ENCODE data around the gene SORCS2.

Gene SORCS2

GRCh38 chr4:7423391-7423790, 231.1 kb downstream of the SORCS2 start:
- DNase-seq (ENCODE audit: low spot score): no peak
- TF ChIP-seq CTCF (IDR thresholded peaks at IDR 0.05; ENCODE audit: extremely low read depth, missing control alignments): no peak

GRCh38 chr4:7423801-7424552, 231.6 kb downstream of the SORCS2 start:
- DNase-seq (ENCODE audit: low spot score): no peak
- no peak for TF ChIP-seq CTCF (IDR thresholded peaks at IDR 0.05; ENCODE audit: extremely low read depth, missing control alignments)

DNA sequence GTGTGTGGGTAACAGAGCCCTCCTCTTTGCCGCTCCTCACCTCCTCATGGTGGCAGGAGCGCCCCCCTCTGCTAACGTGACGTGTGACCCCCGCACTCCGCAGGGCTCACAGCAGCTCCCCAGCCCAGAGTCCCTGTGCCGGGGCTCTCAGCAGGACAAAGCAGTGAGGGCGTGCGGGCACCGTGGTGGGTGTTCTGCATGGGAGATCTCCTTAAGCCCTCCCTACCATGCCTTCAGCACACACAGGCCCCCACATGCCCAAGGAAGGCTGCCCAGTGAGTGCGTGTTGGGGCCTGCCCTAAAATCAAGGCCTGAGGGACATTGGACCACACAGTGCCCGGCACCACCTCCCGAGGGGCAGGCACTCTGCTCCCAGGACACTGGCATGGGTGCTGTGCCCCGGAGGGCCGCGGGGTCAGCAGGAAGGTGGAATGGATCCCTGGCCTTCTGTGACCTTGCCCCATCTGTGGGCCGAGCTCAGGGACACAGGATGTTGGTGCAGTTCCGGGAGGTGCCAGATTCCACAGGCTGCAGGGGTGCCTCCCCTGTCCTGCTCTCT, 232.3 kb downstream of the SORCS2 start:
- no peak for TF ChIP-seq CTCF (IDR thresholded peaks at IDR 0.05; ENCODE audit: extremely low read depth, missing control alignments)
- DNase-seq (ENCODE audit: low spot score): no peak

GRCh38 chr4:7425124-7425523, 232.8 kb downstream of the SORCS2 start:
- DNase-seq (ENCODE audit: low spot score): no peak
- no peak for TF ChIP-seq CTCF (IDR thresholded peaks at IDR 0.05; ENCODE audit: extremely low read depth, missing control alignments)

DNA sequence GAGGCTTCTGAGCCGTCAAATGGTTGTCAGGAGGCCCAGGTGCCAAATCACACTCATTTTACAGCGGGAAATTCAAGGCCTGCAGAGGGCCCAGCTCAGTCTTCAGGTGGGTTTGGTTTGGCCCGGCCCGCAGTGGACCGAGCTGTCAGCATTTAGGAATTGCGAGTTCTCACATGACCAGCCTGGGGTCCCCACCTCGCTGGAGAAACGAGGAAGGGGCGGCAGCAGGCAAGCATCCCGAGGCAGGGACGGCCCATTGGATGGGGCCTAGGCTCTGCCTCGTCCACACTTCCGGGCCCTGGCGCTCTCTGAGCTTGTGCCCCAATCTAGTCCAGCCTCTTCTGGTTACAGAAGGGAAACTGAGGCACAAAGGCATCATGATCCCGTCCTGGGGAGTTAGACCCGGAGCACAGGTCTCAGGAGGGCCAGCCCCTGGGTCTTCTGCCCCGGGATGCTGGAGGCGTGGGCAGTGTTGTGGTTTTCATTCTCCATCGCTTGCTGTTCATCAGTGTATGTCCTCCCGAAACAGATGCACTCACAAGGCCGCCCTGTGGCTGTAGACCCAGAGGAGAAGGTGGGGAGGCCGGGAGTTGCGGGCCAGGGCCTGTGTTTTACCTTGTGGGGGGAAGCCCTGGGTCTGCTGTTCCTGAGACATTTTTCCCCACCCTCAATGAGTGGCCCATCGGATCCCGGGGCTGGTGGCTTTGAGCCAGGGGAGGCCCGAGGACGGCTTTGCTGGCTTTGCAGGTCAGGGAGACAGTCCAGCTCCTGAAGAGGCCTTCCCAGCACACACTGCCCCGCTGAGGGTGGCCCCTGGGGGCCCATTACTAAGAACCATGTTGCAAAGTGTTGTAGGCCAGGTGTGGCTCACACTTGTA, 233.5 kb downstream of the SORCS2 start:
- DNase-seq (ENCODE audit: low spot score): no peak
- TF ChIP-seq CTCF (IDR thresholded peaks at IDR 0.05; ENCODE audit: extremely low read depth, missing control alignments): no peak

DNA sequence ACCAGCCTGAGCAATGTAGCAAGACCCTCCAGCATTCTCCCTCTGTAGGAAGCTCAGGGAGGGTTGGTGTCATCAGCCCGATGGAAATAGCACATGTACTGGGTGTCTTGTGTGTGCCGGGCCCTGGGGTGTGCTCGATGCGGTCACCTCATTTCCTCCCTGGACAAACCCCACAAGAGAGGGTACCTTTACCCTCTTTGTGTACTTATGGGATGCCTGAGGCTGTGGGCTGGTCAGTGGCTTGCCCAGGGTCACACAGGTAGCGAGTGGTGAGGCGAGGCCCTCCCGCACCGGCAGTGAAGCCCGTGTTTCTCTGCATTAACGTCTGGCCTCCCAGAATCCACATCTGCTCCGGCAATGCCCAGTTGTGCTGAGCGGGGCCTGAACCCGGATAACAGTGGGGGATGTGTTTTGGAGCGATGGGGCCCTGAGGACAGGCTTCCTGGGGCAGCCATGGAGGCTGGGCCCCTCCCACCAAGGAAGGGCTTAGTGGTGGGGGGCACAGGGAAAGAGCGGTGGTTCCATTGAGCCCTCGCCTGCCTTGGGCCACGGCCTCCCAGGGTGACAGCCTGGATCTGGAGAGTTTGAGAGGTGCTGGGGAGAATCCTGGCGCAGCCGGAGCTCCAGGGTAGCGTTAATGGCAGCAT, 234.3 kb downstream of the SORCS2 start:
- TF ChIP-seq CTCF (IDR thresholded peaks at IDR 0.05; ENCODE audit: extremely low read depth, missing control alignments): no peak
- DNase-seq (ENCODE audit: low spot score): no peak

Data from GM20000 (cell line).